Liver (tissue), 9 donors: ENCODE data around the gene OGA. TPM values are rescaled to one million over a fixed set of nuclear protein-coding genes. Genes with fewer than 3 reads are reported as not detected.

Experiments used
- DNase-seq: peaks from one replicate; pipeline ENCODE4 v3.0.0-alpha.2; 2017; ENCODE audit warnings: low spot score
- H3K27ac ChIP-seq, 2 donors: one replicate each; pipeline ENCODE4 v1.7.0; 2013; ENCODE audit warnings: inconsistent platforms in 2 of 2, low read length in 2 of 2, control low read depth in 1 of 2, low read depth in 1 of 2, mild to moderate bottlenecking in 1 of 2
- H3K27me3 ChIP-seq, 4 donors: one replicate each; pipeline versions ENCODE4 v1.6.1 to v1.7.0; 2013; ENCODE audit warnings: low read length in 3 of 4, inconsistent platforms in 1 of 4, mild to moderate bottlenecking in 1 of 4, moderate library complexity in 1 of 4; ENCODE audit not compliant: control insufficient read depth in 4 of 4, insufficient read depth in 4 of 4
- H3K36me3 ChIP-seq, 4 donors: one replicate each; pipeline versions ENCODE4 v1.6.1 to v1.7.0; 2013; ENCODE audit warnings: low read length in 3 of 4, mild to moderate bottlenecking in 3 of 4, low read depth in 1 of 4, moderate library complexity in 1 of 4; ENCODE audit not compliant: control insufficient read depth in 4 of 4, insufficient read depth in 3 of 4
- H3K4me1 ChIP-seq, 4 donors: one replicate each; pipeline versions ENCODE4 v1.6.1 to v1.7.0; 2013; ENCODE audit warnings: low read length in 3 of 4, mild to moderate bottlenecking in 3 of 4, moderate library complexity in 1 of 4; ENCODE audit not compliant: control insufficient read depth in 4 of 4, insufficient read depth in 4 of 4
- H3K4me3 ChIP-seq, 3 donors: one replicate each; pipeline versions ENCODE4 v1.6.1 to v1.7.0; 2013; ENCODE audit warnings: low read length in 3 of 3, control low read depth in 1 of 3, low read depth in 1 of 3, mild to moderate bottlenecking in 1 of 3
- H3K9ac ChIP-seq, 2 donors: one replicate each; pipeline ENCODE4 v1.7.0; 2013; ENCODE audit warnings: low read length in 2 of 2, mild to moderate bottlenecking in 2 of 2, moderate library complexity in 2 of 2, control low read depth in 1 of 2, low read depth in 1 of 2
- H3K9me3 ChIP-seq, 4 donors: one replicate each; pipeline versions ENCODE4 v1.6.1 to v1.7.0; 2013; ENCODE audit warnings: low read length in 3 of 4; ENCODE audit not compliant: control insufficient read depth in 4 of 4
- ATF3 ChIP-seq: IDR thresholded peaks from 2 replicates; pipeline ENCODE4 v1.6.1; 2016; ENCODE audit warnings: antibody characterized with exemption
- EGR1 ChIP-seq, 2 donors: IDR thresholded peaks; 2 replicates each; pipeline ENCODE4 v1.6.1; 2016 to 2018; ENCODE audit warnings: antibody characterized with exemption in 2 of 2, low read depth in 2 of 2
- FOXA1 ChIP-seq: IDR thresholded peaks from 2 replicates; pipeline ENCODE4 v1.6.1; 2016; ENCODE audit warnings: antibody characterized with exemption
- FOXA2 ChIP-seq: IDR thresholded peaks from 2 replicates; pipeline ENCODE4 v1.6.1; 2016; ENCODE audit warnings: antibody characterized with exemption
- GABPA ChIP-seq, 2 donors: IDR thresholded peaks in 1 of 2; conservative IDR thresholded peaks in 1 of 2; 2 replicates each; pipeline ENCODE4 v1.6.1; 2016; ENCODE audit warnings: antibody characterized with exemption in 2 of 2, mild to moderate bottlenecking in 1 of 2, moderate library complexity in 1 of 2
- HNF4A ChIP-seq, 2 donors: conservative IDR thresholded peaks; 2 replicates each; pipeline ENCODE4 v1.6.1; 2016; ENCODE audit warnings: antibody characterized with exemption in 2 of 2, mild to moderate bottlenecking in 2 of 2
- HNF4G ChIP-seq: IDR thresholded peaks from 2 replicates; pipeline ENCODE4 v1.6.1; 2016; ENCODE audit warnings: antibody characterized with exemption
- JUND ChIP-seq, 2 donors: IDR thresholded peaks; 2 replicates each; pipeline ENCODE4 v1.6.1; 2016; ENCODE audit warnings: antibody characterized with exemption in 2 of 2
- MAX ChIP-seq: IDR thresholded peaks from 2 replicates; pipeline ENCODE4 v1.6.1; 2016; ENCODE audit warnings: antibody characterized with exemption
- NR2F2 ChIP-seq: IDR thresholded peaks from 2 replicates; pipeline ENCODE4 v1.6.1; 2016; ENCODE audit warnings: antibody characterized with exemption
- RAD21 ChIP-seq, 2 donors: IDR thresholded peaks; 2 replicates each; pipeline ENCODE4 v1.6.1; 2016; ENCODE audit warnings: antibody characterized with exemption in 2 of 2, mild to moderate bottlenecking in 2 of 2
- REST ChIP-seq: IDR thresholded peaks from 2 replicates; pipeline ENCODE4 v1.6.1; 2016; ENCODE audit warnings: antibody characterized with exemption, mild to moderate bottlenecking
- RXRA ChIP-seq, 2 donors: IDR thresholded peaks; 2 replicates each; pipeline ENCODE4 v1.6.1; 2017 to 2018; ENCODE audit warnings: antibody characterized with exemption in 2 of 2, mild to moderate bottlenecking in 1 of 2
- SP1 ChIP-seq: IDR thresholded peaks from 2 replicates; pipeline ENCODE4 v1.6.1; 2018; ENCODE audit warnings: antibody characterized with exemption, mild to moderate bottlenecking
- YY1 ChIP-seq: IDR thresholded peaks from 2 replicates; pipeline ENCODE4 v1.6.1; 2016; ENCODE audit warnings: antibody characterized with exemption, mild to moderate bottlenecking
- ZBTB33 ChIP-seq: IDR thresholded peaks from 2 replicates; pipeline ENCODE4 v1.6.1; 2016; ENCODE audit warnings: antibody characterized with exemption
- WGBS: extraction: QIAGEN DNeasy Blood & Tissue Kit; methylation state at CpG from one replicate; pipeline ENCODE4 v1.1.7; 2013; 5-methylcytosine and 5-hydroxymethylcytosine counted together
- polyA plus RNA-seq, 2 donors: library from polyadenylated mRNA; stranded (reverse) in 1 of 2; unstranded in 1 of 2; fragments of 200-250 nt in 1 of 2; fragments of >200 nt in 1 of 2; fragmentation: Nextera tagmentation in 1 of 2; extraction: Ambion mirVana in 1 of 2; gene quantifications; one replicate each; pipeline versions ENCODE4 v1.2.1 to v1.2.3, GENCODE V29; 2013 to 2015
- total RNA-seq, 2 donors: library from RNA; depleted of rRNA; stranded (reverse); fragments of >200 nt; gene quantifications; one replicate each; pipeline ENCODE4 v1.2.3, GENCODE V29; 2014
- donor health status: healthy.
- donor health status: healthy.
- donor health status: healthy.
- donor health status: healthy.
- donor health status: healthy.

The OGA gene
- total and polyA plus RNA-seq, 4 donors = 18.0 to 64.3 (median 41.4) TPM

GRCh38 chr10:101840102-101840684 lies 21.9 kb upstream of the OGA start:
- Histone ChIP-seq H3K4me3 (peak overlapping the region in 1 of 3 donors; percentile 48), H3K9ac (no peak overlapping the region), H3K4me1 (peaks cover 11 to 28% (median 15%) of the 10 kb centered on the region in 4 donors), H3K36me3 (no peaks in the 10 kb centered on the region), H3K27ac (no peak overlapping the region), H3K9me3 (no peaks in the 10 kb centered on the region), H3K27me3 (no peaks in the 10 kb centered on the region)
- TF ChIP-seq MAX = no peak
- TF ChIP-seq SP1 = no peak
- TF ChIP-seq FOXA2 = no peak
- TF ChIP-seq FOXA1 = no peak
- no peak for TF ChIP-seq JUND (IDR thresholded peaks at IDR 0.05)
- TF ChIP-seq GABPA (IDR thresholded peaks at IDR 0.05 in 1 of 2, conservative IDR thresholded peaks at IDR 0.05 in 1 of 2) = no peak
- TF ChIP-seq REST = no peak
- TF ChIP-seq RXRA (IDR thresholded peaks at IDR 0.05) = no peak
- TF ChIP-seq NR2F2 = no peak
- TF ChIP-seq RAD21 (IDR thresholded peaks at IDR 0.05) = no peak
- no peak for TF ChIP-seq ATF3
- TF ChIP-seq HNF4A (conservative IDR thresholded peaks at IDR 0.05) = no peak
- TF ChIP-seq YY1 = no peak
- TF ChIP-seq HNF4G = no peak
- TF ChIP-seq EGR1 (IDR thresholded peaks at IDR 0.05; ENCODE audit: low read depth in 2 of 2) = no peak
- no peak for TF ChIP-seq ZBTB33
- no peak for DNase-seq
- 3% methylated on average over 19 of the region's 19 CpGs for WGBS

GRCh38 chr10:101839416-101840063 lies 21.3 kb upstream of the OGA start:
- Histone ChIP-seq H3K27ac (no peak overlapping the region), H3K9me3 (no peaks in the 10 kb centered on the region), H3K27me3 (no peaks in the 10 kb centered on the region), H3K36me3 (no peaks in the 10 kb centered on the region), H3K4me1 (peaks cover 11 to 28% (median 15%) of the 10 kb centered on the region in 4 donors), H3K9ac (no peak overlapping the region), H3K4me3 (peak overlapping the region in 2 of 3 donors; percentile 48 to 49)
- peak; percentile 74 for DNase-seq
- TF ChIP-seq FOXA2 = no peak
- TF ChIP-seq EGR1 (IDR thresholded peaks at IDR 0.05; ENCODE audit: low read depth in 2 of 2) = peak; percentile 86 to 93
- WGBS = 16% methylated on average over 36 of the region's 36 CpGs
